Measurements from ENCODE around the gene PXDN. TPM values are rescaled to one million over a fixed set of nuclear protein-coding genes. Genes with fewer than 3 reads are reported as not detected.

PXDN gene
- total and polyA plus RNA-seq, 8 donors, result 3.3 to 71.6 (median 28.0) TPM

DNA sequence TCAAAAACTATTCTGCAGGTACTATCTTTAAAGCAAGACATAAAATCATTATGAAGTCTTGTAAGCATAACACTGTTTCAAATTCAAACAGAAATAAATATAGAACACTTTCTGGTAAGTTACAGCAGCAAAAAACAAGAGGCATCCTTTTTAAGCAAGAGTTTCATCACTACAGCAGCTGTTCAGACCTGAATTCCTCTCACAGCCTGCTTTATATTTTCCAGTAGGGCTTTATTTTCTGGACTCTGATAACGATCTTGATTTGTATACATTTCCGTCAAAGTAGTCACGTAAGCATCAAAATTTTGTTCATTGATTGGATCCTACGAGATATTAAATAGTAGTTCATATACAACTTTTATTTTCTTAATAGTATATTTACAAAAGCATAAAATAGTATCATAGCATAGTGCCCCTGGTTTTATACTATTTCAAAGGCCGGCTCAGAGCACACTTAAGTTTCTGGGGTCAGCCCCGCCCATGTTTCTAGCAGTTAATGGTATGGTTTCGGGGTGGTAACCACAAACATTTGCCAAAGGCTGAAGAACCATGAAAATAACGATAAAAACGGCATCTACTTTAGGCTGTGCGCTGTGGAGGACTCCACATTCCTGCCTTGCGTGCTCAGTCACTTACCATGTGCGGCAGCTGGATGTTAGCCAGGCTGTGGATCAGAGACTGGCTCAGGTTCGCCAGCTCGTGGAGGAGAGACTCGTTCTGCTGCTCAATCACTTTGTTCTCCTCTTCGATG is 47.5 kb upstream of the PXDN start:
- Histone ChIP-seq H3K36me3 (no peaks in the 10 kb centered on the region), H3K9me3 (no peaks in the 10 kb centered on the region), H3K4me1 (peaks cover 0 to 10% (median 0%) of the 10 kb centered on the region in 4 donors), H3K4me3 (no peak overlapping the region), H3K27ac (peak overlapping the region in 1 of 5 donors; percentile 71), H3K27me3 (peaks cover 0 to 5% (median 0%) of the 10 kb centered on the region in 3 donors)
- TF ChIP-seq POLR2A (IDR thresholded peaks at IDR 0.05) (no peak), POLR2AphosphoS5 (IDR thresholded peaks at IDR 0.05) (peak in 1 of 3 donors; percentile 23)
- DNase-seq, result peak in 1 of 2 donors; percentile 55
- intact Hi-C loops (cut with DNase I; ENCODE audit: low total_unique reads), result no loop called here
- 63 to 70% (median 67%) methylated on average over 16 of the region's 16 CpGs for WGBS, 5 donors

DNA sequence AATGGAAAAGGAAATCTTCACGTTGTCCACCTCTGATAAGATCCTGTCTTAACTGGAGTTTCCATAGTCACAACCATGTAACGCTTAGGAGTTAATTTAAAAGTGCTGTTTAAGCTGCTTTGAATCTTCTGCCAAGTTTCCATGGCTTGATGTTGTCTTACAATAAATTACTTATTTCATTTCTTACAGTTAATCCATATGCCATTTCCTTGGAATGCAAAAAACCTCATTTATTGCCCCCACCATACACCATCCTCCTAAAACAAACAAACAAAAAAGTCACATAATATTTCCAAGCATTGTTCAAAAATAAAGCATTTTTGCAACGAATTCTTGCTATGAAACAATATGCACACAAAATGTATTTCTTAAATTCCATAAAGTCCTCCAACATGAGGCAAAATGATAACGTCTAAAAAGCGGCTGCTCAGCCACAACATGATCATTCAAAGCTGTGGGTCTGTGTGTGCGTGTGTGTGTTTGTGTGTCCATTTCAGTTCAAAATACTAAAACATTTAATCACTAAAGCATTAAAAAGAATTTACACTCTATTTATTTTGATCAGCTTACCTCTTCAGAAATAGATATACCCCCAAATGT is 46.8 kb upstream of the PXDN start:
- H3K4me3 ChIP-seq, result no peak overlapping the region
- H3K27ac ChIP-seq, result peak overlapping the region in 1 of 5 donors; percentile 71
- H3K36me3 ChIP-seq, result no peaks in the 10 kb centered on the region
- peaks cover 0 to 5% (median 0%) of the 10 kb centered on the region in 3 donors for H3K27me3 ChIP-seq
- WGBS, 5 donors, result 64 to 74% (median 70%) methylated on average over 6 of the region's 6 CpGs
- no peaks in the 10 kb centered on the region for H3K9me3 ChIP-seq
- TF ChIP-seq EP300 (IDR thresholded peaks at IDR 0.05) (no peak), POLR2A (IDR thresholded peaks at IDR 0.05) (no peak)
- TF ChIP-seq, protein P1, sequence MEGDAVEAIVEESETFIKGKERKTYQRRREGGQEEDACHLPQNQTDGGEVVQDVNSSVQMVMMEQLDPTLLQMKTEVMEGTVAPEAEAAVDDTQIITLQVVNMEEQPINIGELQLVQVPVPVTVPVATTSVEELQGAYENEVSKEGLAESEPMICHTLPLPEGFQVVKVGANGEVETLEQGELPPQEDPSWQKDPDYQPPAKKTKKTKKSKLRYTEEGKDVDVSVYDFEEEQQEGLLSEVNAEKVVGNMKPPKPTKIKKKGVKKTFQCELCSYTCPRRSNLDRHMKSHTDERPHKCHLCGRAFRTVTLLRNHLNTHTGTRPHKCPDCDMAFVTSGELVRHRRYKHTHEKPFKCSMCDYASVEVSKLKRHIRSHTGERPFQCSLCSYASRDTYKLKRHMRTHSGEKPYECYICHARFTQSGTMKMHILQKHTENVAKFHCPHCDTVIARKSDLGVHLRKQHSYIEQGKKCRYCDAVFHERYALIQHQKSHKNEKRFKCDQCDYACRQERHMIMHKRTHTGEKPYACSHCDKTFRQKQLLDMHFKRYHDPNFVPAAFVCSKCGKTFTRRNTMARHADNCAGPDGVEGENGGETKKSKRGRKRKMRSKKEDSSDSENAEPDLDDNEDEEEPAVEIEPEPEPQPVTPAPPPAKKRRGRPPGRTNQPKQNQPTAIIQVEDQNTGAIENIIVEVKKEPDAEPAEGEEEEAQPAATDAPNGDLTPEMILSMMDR (IDR thresholded peaks at IDR 0.05), result no peak
- peaks cover 0 to 10% (median 0%) of the 10 kb centered on the region in 4 donors for H3K4me1 ChIP-seq
- no peak for DNase-seq
- intact Hi-C loops (cut with DNase I; ENCODE audit: low total_unique reads), result no loop called here

DNA sequence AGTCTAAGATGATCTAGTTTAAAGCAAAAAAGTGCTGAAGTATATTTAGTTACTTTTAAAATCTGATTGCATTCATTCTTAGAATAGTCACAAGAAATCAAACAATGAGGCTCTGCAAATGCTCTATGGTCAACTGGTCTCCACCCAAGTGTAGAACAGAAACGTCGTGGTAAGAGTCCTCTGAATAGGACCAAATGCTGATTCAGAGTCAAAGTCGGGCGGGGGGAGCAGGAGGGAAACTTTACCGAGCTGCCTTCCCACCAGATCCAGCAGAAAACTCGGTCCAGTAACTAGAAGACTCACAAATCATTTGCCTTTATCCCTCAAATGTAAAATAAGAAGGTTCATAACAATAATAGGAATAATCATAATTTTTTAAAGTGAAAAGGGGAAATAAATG is 46.2 kb upstream of the PXDN start:
- Histone ChIP-seq H3K27ac (no peak overlapping the region), H3K4me1 (peaks cover 0 to 10% (median 0%) of the 10 kb centered on the region in 4 donors), H3K36me3 (no peaks in the 10 kb centered on the region), H3K9me3 (no peaks in the 10 kb centered on the region), H3K27me3 (peaks cover 0 to 5% (median 0%) of the 10 kb centered on the region in 3 donors), H3K4me3 (no peak overlapping the region)
- WGBS, 5 donors, result 59 to 69% (median 64%) methylated on average over 6 of the region's 6 CpGs
- intact Hi-C loops (cut with DNase I; ENCODE audit: low total_unique reads), result no loop called here
- no peak for DNase-seq
- TF ChIP-seq POLR2AphosphoS5 (IDR thresholded peaks at IDR 0.05) (no peak), EP300 (IDR thresholded peaks at IDR 0.05) (no peak), POLR2A (IDR thresholded peaks at IDR 0.05) (no peak)
- TF ChIP-seq, protein P1 (IDR thresholded peaks at IDR 0.05), result no peak

DNA sequence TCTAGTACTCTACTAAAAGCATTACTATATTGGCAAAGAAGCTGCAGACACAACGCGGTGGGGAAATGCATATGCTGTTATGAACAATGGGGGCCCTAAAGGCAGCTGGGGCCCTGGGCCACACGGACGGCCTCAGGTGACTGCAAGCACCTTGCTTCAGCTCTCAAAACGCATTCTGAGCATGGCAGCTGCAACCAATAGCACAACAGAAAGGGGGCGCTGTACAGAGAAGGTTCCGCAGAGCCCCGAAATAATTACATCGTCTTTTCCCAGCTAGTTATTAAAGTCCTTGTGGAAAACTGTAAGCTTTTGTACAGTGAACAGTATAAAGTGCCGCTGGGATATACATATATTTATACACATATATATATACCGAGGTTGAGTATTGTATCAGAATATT is 45.3 kb upstream of the PXDN start:
- peaks cover 0 to 5% (median 0%) of the 10 kb centered on the region in 3 donors for H3K27me3 ChIP-seq
- TF ChIP-seq POLR2AphosphoS5 (IDR thresholded peaks at IDR 0.05), result no peak
- TF ChIP-seq EP300 (IDR thresholded peaks at IDR 0.05), result no peak
- TF ChIP-seq, protein P1 (IDR thresholded peaks at IDR 0.05), result no peak
- TF ChIP-seq POLR2A (IDR thresholded peaks at IDR 0.05), result no peak
- no peak overlapping the region for H3K4me3 ChIP-seq
- intact Hi-C loops (cut with DNase I; ENCODE audit: low total_unique reads), result no loop called here
- 88 to 94% (median 92%) methylated on average over 11 of the region's 11 CpGs for WGBS, 5 donors
- H3K36me3 ChIP-seq, result no peaks in the 10 kb centered on the region
- no peaks in the 10 kb centered on the region for H3K9me3 ChIP-seq
- peaks cover 0 to 10% (median 0%) of the 10 kb centered on the region in 4 donors for H3K4me1 ChIP-seq
- no peak for DNase-seq
- H3K27ac ChIP-seq, result no peak overlapping the region

All from stomach (tissue), 9 donors.